Breast epithelium (tissue), 3 donors: Measurements from ENCODE around the gene RIPPLY3.

ENCODE experiments used
- CTCF ChIP-seq, 3 donors: fragments of 450-650 bp; IDR thresholded peaks; one replicate each; pipeline ENCODE4 v1.5.1; 2016 to 2017; ENCODE audit warnings: antibody characterized with exemption in 3 of 3, mild to moderate bottlenecking in 3 of 3, moderate library complexity in 3 of 3
- POLR2A ChIP-seq: fragments of 450-650 bp; IDR thresholded peaks from one replicate; pipeline ENCODE4 v1.6.1; 2016; ENCODE audit warnings: antibody characterized with exemption, mild to moderate bottlenecking, moderate library complexity

- TF ChIP-seq POLR2A: no peak
- TF ChIP-seq CTCF (IDR thresholded peaks at IDR 0.05): no peak
Observed at GRCh38 chr21:37000381-37000780, 6.1 kb upstream of the RIPPLY3 start.
